ENCODE results near the gene PACSIN3. TPM values are rescaled to one million over a fixed set of nuclear protein-coding genes. Genes with fewer than 3 reads are reported as not detected.

Gene PACSIN3
- total and polyA plus RNA-seq, 2 donors (not counting 1 experiment from before 2014, with no cell fraction given) = 10.8 to 19.8 TPM

GRCh38 chr11:47157805-47158204, 28.4 kb downstream of the PACSIN3 start:
- H3K9me3 ChIP-seq (ENCODE audit: control insufficient read depth, insufficient read depth, low read depth, low read length) = no peaks in the 10 kb centered on the region
- peaks cover 5% of the 10 kb centered on the region for H3K36me3 ChIP-seq (ENCODE audit: control insufficient read depth, insufficient read depth, low read length)
- no peak overlapping the region for H3K4me3 ChIP-seq (replicated peaks in 1 of 4; ENCODE audit: control extremely low read depth in 1 of 4, insufficient read depth in 1 of 4, low read depth in 3 of 4, low read length in 4 of 4)
- H3K79me2 ChIP-seq (ENCODE audit: control insufficient read depth, insufficient read depth, low read length) = no peaks in the 10 kb centered on the region
- no peak for DNase-seq (ENCODE audit: low read depth in 2 of 2)
- no peak overlapping the region for H3K27ac ChIP-seq (ENCODE audit: insufficient read depth, low read length)
- H3K9ac ChIP-seq (ENCODE audit: insufficient read depth, low read length) = no peak overlapping the region
- TF ChIP-seq EZH2 (IDR thresholded peaks at IDR 0.05; ENCODE audit: low read length, missing control alignments) (no peak), CTCF (conservative IDR thresholded peaks at IDR 0.05 in 1 of 2, IDR thresholded peaks at IDR 0.05 in 1 of 2; ENCODE audit: low read depth in 1 of 2, low read length in 2 of 2) (no peak)
- no peak overlapping the region for H2AFZ ChIP-seq (ENCODE audit: low read length)
- peaks cover 7% of the 10 kb centered on the region for H3K4me1 ChIP-seq (ENCODE audit: control insufficient read depth, extremely low read depth, insufficient read depth, low read length)
- no peaks in the 10 kb centered on the region for H3K27me3 ChIP-seq (ENCODE audit: control insufficient read depth, insufficient read depth, low read length)
- no peaks in the 10 kb centered on the region for H4K20me1 ChIP-seq (ENCODE audit: control insufficient read depth, extremely low read depth, insufficient read depth, low read length)
- no peak overlapping the region for H3K4me2 ChIP-seq (ENCODE audit: extremely low read depth, insufficient read depth, low read length)

GRCh38 chr11:47156951-47157350, 29.3 kb downstream of the PACSIN3 start:
- Histone ChIP-seq H2AFZ (ENCODE audit: low read length) (no peak overlapping the region), H3K4me3 (replicated peaks in 1 of 4; ENCODE audit: control extremely low read depth in 1 of 4, insufficient read depth in 1 of 4, low read depth in 3 of 4, low read length in 4 of 4) (no peak overlapping the region), H3K36me3 (ENCODE audit: control insufficient read depth, insufficient read depth, low read length) (peaks cover 2% of the 10 kb centered on the region), H3K4me2 (ENCODE audit: extremely low read depth, insufficient read depth, low read length) (no peak overlapping the region), H3K9ac (ENCODE audit: insufficient read depth, low read length) (no peak overlapping the region), H3K79me2 (ENCODE audit: control insufficient read depth, insufficient read depth, low read length) (no peaks in the 10 kb centered on the region), H3K9me3 (ENCODE audit: control insufficient read depth, insufficient read depth, low read depth, low read length) (no peaks in the 10 kb centered on the region), H3K27me3 (ENCODE audit: control insufficient read depth, insufficient read depth, low read length) (no peaks in the 10 kb centered on the region), H4K20me1 (ENCODE audit: control insufficient read depth, extremely low read depth, insufficient read depth, low read length) (no peaks in the 10 kb centered on the region), H3K4me1 (ENCODE audit: control insufficient read depth, extremely low read depth, insufficient read depth, low read length) (peaks cover 8% of the 10 kb centered on the region), H3K27ac (ENCODE audit: insufficient read depth, low read length) (no peak overlapping the region)
- no peak for DNase-seq (ENCODE audit: low read depth in 2 of 2)
- TF ChIP-seq EZH2 (IDR thresholded peaks at IDR 0.05; ENCODE audit: low read length, missing control alignments) (no peak), CTCF (conservative IDR thresholded peaks at IDR 0.05 in 1 of 2, IDR thresholded peaks at IDR 0.05 in 1 of 2; ENCODE audit: low read depth in 1 of 2, low read length in 2 of 2) (no peak)

GRCh38 chr11:47156333-47156732, 29.9 kb downstream of the PACSIN3 start:
- H3K36me3 ChIP-seq (ENCODE audit: control insufficient read depth, insufficient read depth, low read length) = peaks cover 2% of the 10 kb centered on the region
- H3K9ac ChIP-seq (ENCODE audit: insufficient read depth, low read length) = no peak overlapping the region
- no peaks in the 10 kb centered on the region for H3K9me3 ChIP-seq (ENCODE audit: control insufficient read depth, insufficient read depth, low read depth, low read length)
- TF ChIP-seq EZH2 (IDR thresholded peaks at IDR 0.05; ENCODE audit: low read length, missing control alignments) (no peak), CTCF (conservative IDR thresholded peaks at IDR 0.05 in 1 of 2, IDR thresholded peaks at IDR 0.05 in 1 of 2; ENCODE audit: low read depth in 1 of 2, low read length in 2 of 2) (no peak)
- H3K4me3 ChIP-seq (replicated peaks in 1 of 4; ENCODE audit: control extremely low read depth in 1 of 4, insufficient read depth in 1 of 4, low read depth in 3 of 4, low read length in 4 of 4) = no peak overlapping the region
- no peaks in the 10 kb centered on the region for H3K79me2 ChIP-seq (ENCODE audit: control insufficient read depth, insufficient read depth, low read length)
- H3K4me2 ChIP-seq (ENCODE audit: extremely low read depth, insufficient read depth, low read length) = no peak overlapping the region
- H3K4me1 ChIP-seq (ENCODE audit: control insufficient read depth, extremely low read depth, insufficient read depth, low read length) = peaks cover 8% of the 10 kb centered on the region
- no peaks in the 10 kb centered on the region for H4K20me1 ChIP-seq (ENCODE audit: control insufficient read depth, extremely low read depth, insufficient read depth, low read length)
- H2AFZ ChIP-seq (ENCODE audit: low read length) = no peak overlapping the region
- no peak overlapping the region for H3K27ac ChIP-seq (ENCODE audit: insufficient read depth, low read length)
- no peaks in the 10 kb centered on the region for H3K27me3 ChIP-seq (ENCODE audit: control insufficient read depth, insufficient read depth, low read length)
- DNase-seq (ENCODE audit: low read depth in 2 of 2) = peak in 1 of 2 donors; percentile 58
